Germinal center (tissue), 1 donor: ENCODE data around the gene KLF5.

Experiments
- DNase-seq: peaks from one replicate; pipeline ENCODE4 v3.0.0; 2012; ENCODE audit warnings: mixed read lengths, low spot score

Gene KLF5

GRCh38 chr13:73059460-73060250, 850 bp downstream of the KLF5 start:
- peak; percentile 54 for DNase-seq

GRCh38 chr13:73060251-73061160, 1.7 kb downstream of the KLF5 start:
- DNase-seq: no peak

GRCh38 chr13:73061473-73061872, 2.7 kb downstream of the KLF5 start:
- no peak for DNase-seq

- DNase-seq: no peak
These were observed 3.1 kb downstream of the KLF5 start for GRCh38 chr13:73061876-73062275.

GRCh38 chr13:73062468-73062867, 3.7 kb downstream of the KLF5 start:
- no peak for DNase-seq

- no peak for DNase-seq
These were observed 4.4 kb downstream of the KLF5 start for GRCh38 chr13:73063166-73063565.

GRCh38 chr13:73065036-73065435, 6.2 kb downstream of the KLF5 start:
- no peak for DNase-seq

GRCh38 chr13:73065665-73066340, 7.0 kb downstream of the KLF5 start:
- no peak for DNase-seq

- DNase-seq: no peak
These were observed 10.5 kb downstream of the KLF5 start for GRCh38 chr13:73069206-73069805.

GRCh38 chr13:73070451-73071098, 11.8 kb downstream of the KLF5 start:
- no peak for DNase-seq

- DNase-seq: no peak
These were observed 13.6 kb downstream of the KLF5 start for GRCh38 chr13:73072239-73072900.

- no peak for DNase-seq
These were observed 14.2 kb downstream of the KLF5 start for GRCh38 chr13:73073050-73073449.

GRCh38 chr13:73074014-73074413, 15.2 kb downstream of the KLF5 start:
- DNase-seq: no peak

GRCh38 chr13:73074926-73075325, 16.1 kb downstream of the KLF5 start:
- no peak for DNase-seq

- no peak for DNase-seq
These were observed 16.7 kb downstream of the KLF5 start for GRCh38 chr13:73075546-73075945.

- no peak for DNase-seq
These were observed 17.1 kb downstream of the KLF5 start for GRCh38 chr13:73075954-73076353.

- DNase-seq: no peak
These were observed 19.1 kb downstream of the KLF5 start for GRCh38 chr13:73077865-73078264.

- no peak for DNase-seq
These were observed 20.6 kb downstream of the KLF5 start for GRCh38 chr13:73079359-73079758.

GRCh38 chr13:73081256-73081915, 22.6 kb downstream of the KLF5 start:
- no peak for DNase-seq

GRCh38 chr13:73082471-73082870, 23.7 kb downstream of the KLF5 start:
- DNase-seq: no peak

GRCh38 chr13:73082895-73083294, 24.1 kb downstream of the KLF5 start:
- no peak for DNase-seq
